GM21360 (cell line): ENCODE measurements around the gene MAP2K5.

Source experiments
- ATAC-seq: cut with Tn5 transposase; IDR thresholded peaks from one replicate; pipeline ENCODE4 v1.9.1; 2021; ENCODE audit warnings: mild to moderate bottlenecking, moderate library complexity; ENCODE audit not compliant: unreplicated experiment

The MAP2K5 gene

GRCh38 chr15:67556976-67557570 is 14.6 kb downstream of the MAP2K5 start:
- no peak for ATAC-seq

GRCh38 chr15:67558502-67558901 is 16.0 kb downstream of the MAP2K5 start:
- ATAC-seq: no peak

GRCh38 chr15:67559158-67559557 is 16.7 kb downstream of the MAP2K5 start:
- no peak for ATAC-seq

GRCh38 chr15:67559576-67559975 is 17.1 kb downstream of the MAP2K5 start:
- ATAC-seq: no peak

GRCh38 chr15:67560320-67560719 is 17.8 kb downstream of the MAP2K5 start:
- ATAC-seq: no peak

- no peak for ATAC-seq
These were observed 20.6 kb downstream of the MAP2K5 start for GRCh38 chr15:67563092-67563491.

GRCh38 chr15:67564021-67564967 is 21.8 kb downstream of the MAP2K5 start:
- ATAC-seq: peak; percentile 85

GRCh38 chr15:67564968-67565345 is 22.5 kb downstream of the MAP2K5 start:
- ATAC-seq: peak; percentile 27

GRCh38 chr15:67569668-67570067 is 27.2 kb downstream of the MAP2K5 start:
- ATAC-seq: no peak

GRCh38 chr15:67570875-67571647 is 28.6 kb downstream of the MAP2K5 start:
- ATAC-seq: no peak

GRCh38 chr15:67571648-67572415 is 29.3 kb downstream of the MAP2K5 start:
- no peak for ATAC-seq

- ATAC-seq: no peak
These were observed 30.7 kb downstream of the MAP2K5 start for GRCh38 chr15:67573194-67573593.

- no peak for ATAC-seq
These were observed 32.6 kb downstream of the MAP2K5 start for GRCh38 chr15:67575039-67575502.

GRCh38 chr15:67578020-67578600 is 35.6 kb downstream of the MAP2K5 start:
- ATAC-seq: no peak

GRCh38 chr15:67579164-67579563 is 36.7 kb downstream of the MAP2K5 start:
- no peak for ATAC-seq

GRCh38 chr15:67579967-67580366 is 37.5 kb downstream of the MAP2K5 start:
- ATAC-seq: no peak

- no peak for ATAC-seq
These were observed 41.7 kb downstream of the MAP2K5 start for GRCh38 chr15:67584157-67584556.

- ATAC-seq: no peak
These were observed 43.2 kb downstream of the MAP2K5 start for GRCh38 chr15:67585681-67586080.

GRCh38 chr15:67587331-67587730 is 44.8 kb downstream of the MAP2K5 start:
- no peak for ATAC-seq

- ATAC-seq: no peak
These were observed 45.3 kb downstream of the MAP2K5 start for GRCh38 chr15:67587754-67588153.
